ENCODE data around the gene CFAP161. TPM values are rescaled to one million over a fixed set of nuclear protein-coding genes. Genes with fewer than 3 reads are reported as not detected.

The CFAP161 gene
- total RNA-seq, 2 experiments from 2014 or later: not detected

- intact Hi-C loops (cut with micrococcal nuclease): loop anchor here (5.0 kb wide), 1 partner anchor 175 kb away; no protein-coding TSS in a partner anchor
- H3K27me3 Mint-ChIP-seq: peaks cover 30% of the 10 kb centered on the region
- H3K36me3 Mint-ChIP-seq (ENCODE audit: low read depth): no peaks in the 10 kb centered on the region
- no peak overlapping the region for H3K27ac Mint-ChIP-seq
- CTCF ChIA-PET: no interaction called here
- H3K9me3 Mint-ChIP-seq: no peaks in the 10 kb centered on the region
- POLR2A ChIA-PET: no interaction called here
- TF ChIP-seq CTCF (IDR thresholded peaks at IDR 0.05): no peak
- no peak for DNase-seq
- ATAC-seq: no peak
- H3K4me1 Mint-ChIP-seq (ENCODE audit: low read depth): peaks cover 4% of the 10 kb centered on the region
- no peak overlapping the region for H3K4me3 Mint-ChIP-seq
Observed at GRCh38 chr15:81182031-81182755, 48.1 kb downstream of the CFAP161 start.

GRCh38 chr15:81182756-81183438 lies 48.8 kb downstream of the CFAP161 start:
- intact Hi-C loops (cut with micrococcal nuclease): loop anchor here (5.0 kb wide), 1 partner anchor 174 kb away; no protein-coding TSS in a partner anchor
- no peak for TF ChIP-seq CTCF (IDR thresholded peaks at IDR 0.05)
- DNase-seq: no peak
- CTCF ChIA-PET: interaction anchor here (1.2 kb wide), 2 partner anchors 19 to 83 kb away, joined by 3 to 7 read pairs; no protein-coding TSS in a partner anchor
- POLR2A ChIA-PET: no interaction called here
- Mint-ChIP-seq H3K4me3 (no peak overlapping the region), H3K27me3 (peaks cover 30% of the 10 kb centered on the region), H3K36me3 (ENCODE audit: low read depth) (no peaks in the 10 kb centered on the region), H3K4me1 (ENCODE audit: low read depth) (peaks cover 4% of the 10 kb centered on the region), H3K27ac (no peak overlapping the region), H3K9me3 (no peaks in the 10 kb centered on the region)
- no peak for ATAC-seq

- Mint-ChIP-seq H3K27me3 (peaks cover 30% of the 10 kb centered on the region), H3K27ac (no peak overlapping the region), H3K9me3 (no peaks in the 10 kb centered on the region), H3K4me1 (ENCODE audit: low read depth) (peaks cover 4% of the 10 kb centered on the region), H3K4me3 (no peak overlapping the region), H3K36me3 (ENCODE audit: low read depth) (no peaks in the 10 kb centered on the region)
- ChIA-PET CTCF (interaction anchor here (1.2 kb wide), 2 partner anchors 20 to 83 kb away, joined by 3 to 7 read pairs; no protein-coding TSS in a partner anchor), POLR2A (no interaction called here)
- no peak for TF ChIP-seq CTCF (IDR thresholded peaks at IDR 0.05)
- DNase-seq (no peak), ATAC-seq (no peak)
- intact Hi-C loops (cut with micrococcal nuclease): loop anchor here (5.0 kb wide), 1 partner anchor 174 kb away; no protein-coding TSS in a partner anchor
Observed at GRCh38 chr15:81183439-81183775, 49.3 kb downstream of the CFAP161 start.

GRCh38 chr15:81184188-81184587 lies 50.1 kb downstream of the CFAP161 start:
- DNase-seq: peak; percentile 4

More at GRCh38 chr15:81184188-81184587, 50.1 kb downstream of the CFAP161 start:
- intact Hi-C loops (cut with micrococcal nuclease): loop anchor here (5.0 kb wide), 1 partner anchor 173 kb away; no protein-coding TSS in a partner anchor
- H3K27ac Mint-ChIP-seq: no peak overlapping the region
- ChIA-PET CTCF (no interaction called here), POLR2A (no interaction called here)
- H3K9me3 Mint-ChIP-seq: no peaks in the 10 kb centered on the region
- ATAC-seq: peak; percentile 30
- peaks cover 30% of the 10 kb centered on the region for H3K27me3 Mint-ChIP-seq
- H3K4me3 Mint-ChIP-seq: no peak overlapping the region
- TF ChIP-seq CTCF (IDR thresholded peaks at IDR 0.05): no peak
- no peaks in the 10 kb centered on the region for H3K36me3 Mint-ChIP-seq (ENCODE audit: low read depth)
- H3K4me1 Mint-ChIP-seq (ENCODE audit: low read depth): peaks cover 4% of the 10 kb centered on the region

All from activated CD8-positive, alpha-beta T cell treated with anti-CD3 and anti-CD28 coated beads for 36 hours (primary cell).